ENCODE measurements around the gene FREM2.
A peak's percentile ranks its signal among the peaks of the same experiment; 100 is the strongest.

Gene FREM2

GRCh38 chr13:38686577-38687245 is at the start of gene FREM2:
FREM2 (plus strand) TSS chr13:38687077; CDS start chr13:38687345, 268 bp downstream.
- peak; percentile 10 for DNase-seq

DNA sequence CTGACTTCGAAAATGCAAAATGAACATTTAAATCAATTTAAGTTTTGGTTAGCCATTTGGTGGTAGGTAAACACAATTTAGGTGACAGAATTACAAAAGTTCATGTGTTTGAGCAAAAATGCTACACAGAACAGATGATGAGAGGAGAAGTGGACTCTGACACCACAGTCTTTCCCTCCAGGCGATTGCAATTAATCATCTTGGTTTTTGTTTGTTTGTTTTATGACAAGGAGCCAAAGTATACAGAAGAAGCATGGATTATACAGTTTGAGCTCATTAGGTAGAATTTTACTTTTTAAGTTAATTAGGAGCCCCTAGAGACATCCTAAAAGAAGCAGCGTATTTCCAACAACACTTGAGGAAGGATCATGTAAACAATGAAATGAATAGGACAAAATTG is 49.3 kb upstream of the FREM2 start:
- DNase-seq, result no peak

- no peak for DNase-seq
These were observed 45.5 kb upstream of the FREM2 start for GRCh38 chr13:38641164-38641948.

GRCh38 chr13:38647312-38647711 is 39.6 kb upstream of the FREM2 start:
- DNase-seq, result no peak

DNA sequence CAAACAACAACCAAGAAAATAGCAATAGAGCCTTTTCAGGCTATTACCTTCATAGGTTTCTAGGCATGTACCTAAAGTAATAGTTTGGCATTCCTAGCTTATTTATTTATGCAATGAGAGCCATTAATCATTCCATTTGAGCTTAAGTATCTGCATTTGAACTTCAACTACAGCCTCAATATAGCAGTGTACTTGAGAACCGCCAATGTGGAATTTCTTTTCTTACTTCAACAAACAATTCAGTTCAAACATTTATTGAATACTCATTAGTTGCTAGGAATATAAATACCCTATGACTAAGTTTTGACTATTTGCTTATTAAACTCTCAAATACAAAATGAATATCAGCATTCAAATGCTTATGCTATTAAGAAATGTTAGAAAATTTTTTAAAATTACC is 38.0 kb upstream of the FREM2 start:
- DNase-seq, result no peak

- no peak for DNase-seq
These were observed 30.2 kb upstream of the FREM2 start for GRCh38 chr13:38656699-38657098.

DNA sequence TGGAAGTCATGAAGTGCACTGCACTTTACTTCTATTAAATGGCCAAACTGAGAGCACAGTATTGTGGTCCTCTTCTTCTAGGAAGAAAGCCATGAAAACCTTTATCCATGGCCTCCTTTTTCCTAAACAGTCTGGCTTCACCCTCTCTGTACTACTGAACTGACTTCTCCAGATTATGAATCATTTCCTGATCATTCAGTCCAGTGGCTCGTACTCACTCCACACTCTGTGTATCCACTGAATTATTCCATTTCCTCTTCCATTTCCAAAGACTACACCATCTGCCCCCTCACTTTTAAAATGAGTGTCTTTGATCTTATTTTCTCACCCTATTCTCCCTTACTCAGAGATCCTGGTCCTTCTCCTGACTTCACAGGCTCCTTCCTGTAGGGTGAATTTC is 29.7 kb upstream of the FREM2 start:
- no peak for DNase-seq

DNA sequence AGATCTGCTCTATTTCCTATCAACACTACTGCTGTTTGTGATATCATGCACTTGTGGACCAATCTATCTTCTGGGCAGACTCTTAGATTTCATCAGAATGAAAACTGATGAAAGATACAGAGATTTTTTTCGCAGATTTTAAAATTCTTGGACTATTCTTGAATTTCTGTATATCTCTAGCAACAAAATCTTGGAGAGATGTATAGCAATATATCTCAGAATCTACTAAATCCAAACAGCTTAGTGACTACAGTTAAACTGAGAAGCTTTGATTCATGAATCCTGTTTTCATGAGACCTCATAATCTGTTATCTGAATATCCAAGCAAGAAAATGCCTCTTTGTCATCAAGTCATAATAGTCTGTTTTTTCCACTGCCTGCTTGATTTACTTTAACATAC is 28.0 kb upstream of the FREM2 start:
- no peak for DNase-seq

DNA sequence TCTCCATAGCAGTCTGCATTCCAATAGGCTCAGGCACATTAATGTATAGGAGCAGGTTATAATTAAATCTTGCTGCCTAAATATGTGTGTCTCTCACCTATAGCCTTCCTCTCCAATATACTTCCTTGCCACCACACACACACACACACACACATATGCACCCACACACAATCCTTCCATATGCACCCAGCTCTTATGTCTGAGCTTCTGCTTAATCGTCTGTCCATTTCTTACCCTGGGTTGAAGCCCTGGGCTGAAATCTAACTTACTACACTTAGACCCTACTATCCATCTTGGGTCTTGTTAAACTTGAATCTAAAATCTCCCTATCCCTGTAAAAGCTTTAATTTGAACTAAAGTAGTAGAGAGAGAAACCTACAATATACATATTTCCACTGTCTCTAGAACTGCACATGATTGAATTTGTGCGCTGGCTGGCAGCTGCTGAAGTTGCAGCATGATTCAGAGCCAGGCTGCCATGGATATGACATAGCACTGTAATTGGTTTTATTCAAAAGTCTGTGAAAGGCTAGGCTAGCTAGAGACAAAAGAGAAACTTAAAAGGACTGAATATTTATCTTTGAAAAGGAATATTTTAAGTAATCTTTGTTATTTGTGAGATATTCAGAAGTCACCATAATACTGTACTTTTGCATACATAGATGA is 25.7 kb upstream of the FREM2 start:
- DNase-seq, result no peak

DNA sequence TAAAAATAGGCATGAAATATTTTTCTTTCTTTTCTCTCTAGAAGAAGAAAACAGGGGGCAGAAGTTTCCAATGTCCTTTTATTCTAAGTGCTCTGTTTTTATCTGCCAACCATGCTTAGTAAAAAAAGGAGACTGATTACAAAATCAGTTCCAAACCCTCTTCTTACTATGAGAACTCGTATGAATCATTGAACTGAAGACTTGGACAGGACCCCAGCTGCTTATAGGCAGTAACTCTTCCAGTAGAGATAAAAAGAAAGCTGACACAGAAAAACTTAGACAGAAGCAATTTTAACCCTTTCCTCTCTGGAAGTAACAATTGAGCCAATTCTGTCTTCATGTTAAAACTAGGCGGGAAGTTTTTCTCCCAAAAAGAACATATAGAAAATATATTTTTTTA is 24.5 kb upstream of the FREM2 start:
- DNase-seq, result no peak

GRCh38 chr13:38664906-38665305 is 22.0 kb upstream of the FREM2 start:
- no peak for DNase-seq

- no peak for DNase-seq
These were observed 19.3 kb upstream of the FREM2 start for GRCh38 chr13:38667526-38668109.

GRCh38 chr13:38669234-38669964 is 17.5 kb upstream of the FREM2 start:
- DNase-seq, result no peak

DNA sequence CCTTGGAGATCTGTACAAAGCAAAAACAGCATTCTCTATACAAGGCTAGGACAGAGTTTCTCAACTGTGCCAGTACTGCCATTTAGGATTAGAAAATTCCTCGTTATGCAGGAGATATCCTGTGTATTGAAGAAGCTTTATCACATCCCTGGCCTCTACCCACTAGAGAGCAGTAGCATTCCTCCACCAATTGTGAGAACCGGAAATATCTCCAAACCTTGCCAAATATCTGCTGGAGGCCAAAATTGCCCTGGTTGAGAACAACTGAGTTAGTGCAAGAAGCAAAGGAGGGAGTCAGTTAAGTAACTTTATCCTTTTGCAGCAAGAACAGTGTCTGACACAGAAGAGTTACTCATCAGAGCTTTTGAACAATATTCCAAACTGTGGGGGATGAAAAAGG is 16.2 kb upstream of the FREM2 start:
- no peak for DNase-seq

DNA sequence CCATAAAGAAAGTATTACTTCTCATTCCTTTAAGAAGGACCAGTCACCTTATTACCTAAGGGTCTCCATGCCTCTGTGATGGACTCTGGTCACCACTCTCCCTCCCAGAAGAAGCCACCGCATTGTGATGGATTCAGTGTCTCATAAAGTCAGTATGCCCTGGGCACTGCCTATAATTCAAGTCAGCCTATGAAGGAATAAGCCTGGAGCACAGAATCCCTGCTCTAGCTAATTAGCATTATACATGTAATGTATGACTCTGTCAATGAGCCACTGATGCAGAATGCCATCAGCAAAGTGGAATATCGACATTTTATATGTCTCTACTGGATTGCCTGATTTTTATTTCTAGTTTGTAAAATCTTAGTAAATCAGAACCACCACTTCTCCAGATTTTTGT is 14.9 kb upstream of the FREM2 start:
- no peak for DNase-seq

GRCh38 chr13:38674208-38674607 is 12.7 kb upstream of the FREM2 start:
- DNase-seq, result no peak

- DNase-seq, result no peak
These were observed 6.0 kb upstream of the FREM2 start for GRCh38 chr13:38680912-38681311.

DNA sequence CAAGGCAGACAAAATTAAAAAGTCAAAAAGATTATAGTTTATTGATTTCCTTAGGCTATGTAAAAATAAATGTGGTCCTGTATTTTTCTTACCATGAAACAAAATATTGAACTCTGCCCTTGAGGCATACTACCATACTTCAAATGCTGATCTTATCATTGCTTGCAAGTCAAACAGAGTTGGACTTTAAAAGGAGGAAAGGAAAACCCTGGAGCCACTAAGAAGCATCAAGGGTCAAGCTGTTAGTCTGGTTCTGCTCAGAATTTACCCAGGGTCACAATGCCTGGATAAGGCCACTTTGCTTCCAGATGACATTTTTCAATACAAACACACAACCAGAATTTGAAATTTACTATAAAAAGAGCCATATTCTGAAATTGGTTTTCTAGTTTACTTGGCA is 2.2 kb upstream of the FREM2 start:
- no peak for DNase-seq

DNA sequence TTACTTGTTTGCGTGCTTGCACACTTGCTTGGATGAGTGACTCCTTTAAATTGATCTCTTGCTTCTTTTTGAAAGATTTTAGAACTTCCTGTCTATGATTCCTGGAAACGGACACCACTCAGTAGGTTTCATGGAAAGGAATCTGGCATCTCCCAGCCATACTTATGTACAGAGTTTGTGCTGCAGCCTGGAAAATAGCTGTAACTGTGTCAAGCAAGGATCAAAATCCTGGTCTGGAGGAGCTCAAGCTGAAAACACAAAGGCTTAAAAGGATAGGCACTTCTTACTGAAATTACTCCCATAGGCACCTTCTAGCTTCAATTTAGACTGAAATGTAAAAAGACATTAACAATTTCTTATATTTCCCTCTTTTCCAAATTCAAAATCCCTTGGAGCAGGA is 1.4 kb upstream of the FREM2 start:
- no peak for DNase-seq

- no peak for DNase-seq
These were observed 802 bp upstream of the FREM2 start for GRCh38 chr13:38685974-38686576.

DNA sequence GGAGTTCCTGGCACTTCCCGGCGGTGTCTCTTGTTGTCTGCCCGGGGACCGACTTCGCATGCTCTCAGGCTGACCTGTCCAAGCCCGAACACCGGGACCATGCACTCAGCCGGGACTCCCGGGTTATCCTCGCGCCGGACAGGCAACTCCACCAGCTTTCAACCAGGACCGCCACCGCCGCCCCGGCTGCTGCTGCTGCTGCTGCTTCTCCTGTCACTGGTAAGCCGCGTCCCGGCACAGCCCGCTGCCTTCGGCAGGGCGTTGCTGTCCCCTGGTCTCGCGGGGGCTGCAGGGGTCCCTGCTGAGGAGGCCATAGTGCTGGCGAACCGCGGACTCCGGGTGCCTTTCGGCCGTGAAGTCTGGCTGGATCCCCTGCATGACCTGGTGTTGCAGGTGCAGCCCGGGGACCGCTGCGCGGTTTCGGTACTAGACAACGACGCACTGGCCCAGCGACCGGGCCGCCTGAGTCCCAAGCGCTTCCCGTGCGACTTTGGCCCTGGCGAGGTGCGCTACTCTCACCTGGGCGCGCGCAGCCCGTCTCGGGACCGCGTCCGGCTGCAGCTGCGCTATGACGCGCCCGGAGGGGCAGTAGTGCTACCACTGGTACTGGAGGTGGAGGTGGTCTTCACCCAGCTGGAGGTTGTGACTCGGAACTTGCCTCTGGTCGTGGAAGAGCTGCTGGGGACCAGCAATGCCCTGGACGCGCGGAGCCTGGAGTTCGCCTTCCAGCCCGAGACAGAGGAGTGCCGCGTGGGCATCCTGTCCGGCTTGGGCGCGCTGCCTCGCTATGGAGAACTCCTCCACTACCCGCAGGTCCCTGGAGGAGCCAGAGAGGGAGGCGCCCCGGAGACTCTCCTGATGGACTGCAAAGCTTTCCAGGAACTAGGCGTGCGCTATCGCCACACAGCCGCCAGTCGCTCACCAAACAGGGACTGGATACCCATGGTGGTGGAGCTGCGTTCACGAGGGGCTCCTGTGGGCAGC is 661 bp downstream of the FREM2 start:
- no peak for DNase-seq
